Adrenal gland (tissue), 5 donors: ENCODE results near the gene SLC7A6OS.

Experiments
- CTCF ChIP-seq, 6 experiments: fragments of 450-650 bp in 4 of 6; fragments of 200-600 bp in 2 of 6; sonication (generic) in 1 of 6; IDR thresholded peaks; 1 replicate in 5 of 6; 2 replicates in 1 of 6; pipeline versions ENCODE4 v1.5.1 to v1.8.0; 2016 to 2021; ENCODE audit warnings: antibody characterized with exemption in 6 of 6, mild to moderate bottlenecking in 2 of 6, moderate library complexity in 1 of 6
- POLR2A ChIP-seq, 2 donors: fragments of 450-650 bp; IDR thresholded peaks; one replicate each; pipeline ENCODE4 v1.6.1; 2017; ENCODE audit warnings: antibody characterized with exemption in 2 of 2, mild to moderate bottlenecking in 2 of 2, moderate library complexity in 1 of 2
- donor health status: DM: no; HTN: no; CAD: no.

DNA sequence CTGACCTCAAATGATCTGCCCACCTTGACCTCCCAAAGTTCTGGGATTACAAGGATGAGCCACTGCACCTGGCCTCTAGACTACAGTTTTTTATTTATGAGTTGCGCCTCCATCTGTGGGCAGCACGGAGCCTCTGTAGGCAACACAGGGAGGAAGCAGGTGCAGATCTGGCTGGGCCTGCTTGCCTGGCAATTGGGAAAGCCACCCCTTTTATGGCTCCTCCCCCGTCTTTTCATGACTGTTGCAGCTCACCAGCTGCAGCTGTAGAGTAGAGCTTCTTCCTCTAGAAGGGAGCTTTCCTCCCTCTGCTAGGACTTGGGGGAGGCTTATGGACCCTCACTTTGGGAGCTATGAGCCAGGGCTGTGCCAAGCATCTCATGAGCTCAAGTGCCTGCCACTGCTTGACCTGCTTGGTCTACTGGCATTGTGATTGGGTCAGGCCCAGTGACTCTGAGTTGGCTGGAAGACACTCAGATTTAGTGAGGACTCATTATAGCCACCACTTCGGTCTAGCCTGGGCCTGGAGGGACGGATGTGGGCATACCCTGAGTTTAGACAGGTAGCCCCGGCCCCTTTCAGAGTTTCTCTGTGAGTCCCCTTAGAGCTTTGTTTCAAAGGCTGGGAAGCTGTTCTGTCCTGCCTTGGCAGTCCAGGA is 53.4 kb downstream of the SLC7A6OS start:
- TF ChIP-seq POLR2A (IDR thresholded peaks at IDR 0.05) (no peak), CTCF (IDR thresholded peaks at IDR 0.05) (no peak)
